Fibroblast of pulmonary artery (primary cell): ENCODE results near the gene C1orf226.
"Not testable (repeated sequence)": the region's sequence is repeated elsewhere in the genome, so short reads cannot be mapped to it uniquely, and the experiment has no call there.

Source experiments
- DNase-seq: peaks from one replicate; pipeline ENCODE4 v3.0.0-alpha.2; 2010; ENCODE audit warnings: low read depth
- H3K4me3 ChIP-seq: replicated peaks from 2 replicates; pipeline ENCODE4 v1.5.1; 2011; ENCODE audit warnings: low read depth, mild to moderate bottlenecking, control low read depth, low read length, moderate library complexity
- TF ChIP-seq, protein P1 (sequence below): IDR thresholded peaks from 2 replicates; pipeline ENCODE4 v1.5.1; 2011; ENCODE audit warnings: mild to moderate bottlenecking, control low read depth, low read length, inconsistent platforms; ENCODE audit errors: missing control alignments

The C1orf226 gene

DNA sequence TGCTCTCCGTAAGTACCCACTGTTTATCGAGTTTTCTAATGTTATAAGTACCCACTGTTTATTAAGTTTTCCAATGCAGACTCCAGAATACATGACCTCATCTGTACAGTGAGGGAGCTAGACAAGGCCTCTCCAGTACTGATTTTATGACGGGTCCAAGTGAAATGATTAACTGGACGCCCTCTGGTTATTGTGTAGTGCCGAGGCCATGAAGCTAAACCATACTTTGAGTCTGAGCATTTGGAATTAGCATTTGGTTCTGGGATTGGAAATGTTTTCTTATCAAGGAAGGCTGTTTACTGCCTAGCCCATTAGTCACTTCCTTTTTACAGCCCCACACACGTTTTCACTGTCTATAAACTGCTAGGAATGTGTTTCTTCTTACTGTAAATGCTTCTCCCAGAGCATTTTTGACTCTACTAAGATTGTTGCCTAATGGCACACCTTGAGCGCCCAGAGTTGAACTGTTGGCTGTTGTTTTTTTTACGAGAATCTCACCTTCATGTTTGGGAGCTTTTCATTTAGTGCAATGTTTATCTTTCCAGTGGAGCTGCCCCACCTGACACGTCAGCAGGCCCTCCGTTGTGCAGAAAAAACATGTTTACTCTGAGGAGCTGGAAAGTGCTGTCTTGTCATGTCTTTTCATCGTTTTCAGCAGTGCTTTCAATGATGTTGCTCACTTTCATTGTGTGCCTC lies 31.7 kb upstream of the C1orf226 start:
- TF ChIP-seq, protein P1, sequence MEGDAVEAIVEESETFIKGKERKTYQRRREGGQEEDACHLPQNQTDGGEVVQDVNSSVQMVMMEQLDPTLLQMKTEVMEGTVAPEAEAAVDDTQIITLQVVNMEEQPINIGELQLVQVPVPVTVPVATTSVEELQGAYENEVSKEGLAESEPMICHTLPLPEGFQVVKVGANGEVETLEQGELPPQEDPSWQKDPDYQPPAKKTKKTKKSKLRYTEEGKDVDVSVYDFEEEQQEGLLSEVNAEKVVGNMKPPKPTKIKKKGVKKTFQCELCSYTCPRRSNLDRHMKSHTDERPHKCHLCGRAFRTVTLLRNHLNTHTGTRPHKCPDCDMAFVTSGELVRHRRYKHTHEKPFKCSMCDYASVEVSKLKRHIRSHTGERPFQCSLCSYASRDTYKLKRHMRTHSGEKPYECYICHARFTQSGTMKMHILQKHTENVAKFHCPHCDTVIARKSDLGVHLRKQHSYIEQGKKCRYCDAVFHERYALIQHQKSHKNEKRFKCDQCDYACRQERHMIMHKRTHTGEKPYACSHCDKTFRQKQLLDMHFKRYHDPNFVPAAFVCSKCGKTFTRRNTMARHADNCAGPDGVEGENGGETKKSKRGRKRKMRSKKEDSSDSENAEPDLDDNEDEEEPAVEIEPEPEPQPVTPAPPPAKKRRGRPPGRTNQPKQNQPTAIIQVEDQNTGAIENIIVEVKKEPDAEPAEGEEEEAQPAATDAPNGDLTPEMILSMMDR: no peak
- no peak overlapping the region for H3K4me3 ChIP-seq
- DNase-seq: peak; percentile 90

DNA sequence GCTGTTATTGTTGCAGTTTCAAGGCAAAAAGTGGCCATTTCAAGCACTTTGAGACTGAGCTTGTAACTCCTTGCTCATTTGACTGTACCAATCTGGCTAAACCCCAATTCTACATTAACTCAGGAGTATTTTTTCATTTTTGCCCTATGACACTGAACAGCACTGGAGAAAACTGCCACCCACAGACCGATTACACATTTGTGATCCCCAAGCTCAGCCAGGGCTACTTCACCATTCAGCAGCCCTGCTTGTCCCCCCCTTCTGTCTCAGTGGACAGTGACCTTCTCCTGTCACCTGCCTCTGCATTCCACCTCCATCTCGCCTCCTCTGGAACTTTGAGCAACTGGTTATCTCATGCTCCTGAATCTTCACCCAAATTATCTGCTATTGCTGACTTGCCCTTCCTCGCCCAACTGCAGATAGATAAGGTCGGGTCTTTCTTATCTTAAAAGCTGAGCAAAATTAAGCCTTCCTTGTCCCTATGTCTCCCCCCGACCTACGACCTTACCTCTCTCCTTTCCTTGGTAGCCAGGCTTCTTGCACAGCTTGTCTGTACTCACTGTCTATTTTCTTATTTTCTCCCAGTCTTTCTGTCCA lies 30.2 kb upstream of the C1orf226 start:
- no peak overlapping the region for H3K4me3 ChIP-seq
- TF ChIP-seq, protein P1: no peak
- no peak for DNase-seq

DNA sequence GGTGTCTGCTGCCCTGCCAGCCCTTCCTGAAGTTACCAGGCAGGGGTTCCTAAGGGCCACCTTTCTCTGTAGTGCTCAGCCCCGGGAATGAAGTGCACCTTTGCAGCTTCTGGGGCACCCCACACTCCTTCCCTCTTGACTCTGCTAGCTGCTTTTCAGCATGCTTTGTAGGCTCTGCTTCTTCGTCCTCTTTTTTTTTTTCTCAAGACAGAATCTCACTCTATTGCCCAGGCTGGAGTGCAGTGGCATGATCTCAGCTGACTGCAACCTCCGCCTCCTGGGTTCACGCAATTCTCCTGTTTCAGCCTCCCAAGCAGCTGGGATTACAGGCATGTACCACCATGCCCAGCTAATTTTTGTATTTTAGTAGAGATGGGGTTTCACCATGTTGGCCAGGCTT lies 29.7 kb upstream of the C1orf226 start:
- H3K4me3 ChIP-seq, DNase-seq: not testable (repeated sequence)

DNA sequence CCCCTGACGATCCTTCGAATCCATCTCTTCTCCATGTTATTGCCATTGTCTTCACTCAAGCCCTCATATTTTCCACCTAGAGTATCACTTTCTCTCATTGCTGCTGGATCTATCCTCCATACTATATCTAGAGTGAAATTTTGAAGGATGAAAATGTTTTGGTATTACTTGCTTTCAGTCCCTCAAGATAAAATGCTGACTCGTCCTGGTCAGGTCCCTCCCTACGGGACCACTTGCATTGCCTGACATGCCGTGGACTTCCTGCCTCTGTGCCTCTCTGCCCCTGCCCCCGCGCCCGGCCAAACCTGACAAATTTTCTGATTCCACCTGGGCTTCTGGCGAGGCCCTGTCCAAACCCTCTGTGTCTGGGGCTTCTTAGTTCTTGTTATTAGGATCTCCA lies 28.4 kb upstream of the C1orf226 start:
- no peak for DNase-seq
- H3K4me3 ChIP-seq: no peak overlapping the region
- TF ChIP-seq, protein P1: no peak

DNA sequence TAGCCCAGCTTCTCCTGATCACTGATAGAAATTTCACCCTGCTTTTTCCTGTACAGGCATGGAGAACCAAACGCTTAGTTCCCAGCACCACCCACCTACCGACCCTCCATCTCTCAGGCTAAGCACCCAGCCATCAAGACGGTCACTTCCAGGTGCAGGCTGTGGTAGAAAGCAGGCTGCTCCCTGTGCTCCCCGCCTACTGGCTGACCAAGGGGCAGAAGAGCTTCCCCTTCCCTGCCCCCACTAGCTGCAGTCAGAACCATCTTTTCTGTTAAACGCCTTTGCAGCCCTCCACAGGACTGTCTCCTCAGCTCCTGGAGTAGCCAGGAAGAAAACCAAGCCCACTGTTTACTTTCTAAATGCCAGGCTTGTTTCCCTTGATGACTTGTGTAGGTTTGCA lies 27.8 kb upstream of the C1orf226 start:
- H3K4me3 ChIP-seq: no peak overlapping the region
- TF ChIP-seq, protein P1: no peak
- DNase-seq: no peak

DNA sequence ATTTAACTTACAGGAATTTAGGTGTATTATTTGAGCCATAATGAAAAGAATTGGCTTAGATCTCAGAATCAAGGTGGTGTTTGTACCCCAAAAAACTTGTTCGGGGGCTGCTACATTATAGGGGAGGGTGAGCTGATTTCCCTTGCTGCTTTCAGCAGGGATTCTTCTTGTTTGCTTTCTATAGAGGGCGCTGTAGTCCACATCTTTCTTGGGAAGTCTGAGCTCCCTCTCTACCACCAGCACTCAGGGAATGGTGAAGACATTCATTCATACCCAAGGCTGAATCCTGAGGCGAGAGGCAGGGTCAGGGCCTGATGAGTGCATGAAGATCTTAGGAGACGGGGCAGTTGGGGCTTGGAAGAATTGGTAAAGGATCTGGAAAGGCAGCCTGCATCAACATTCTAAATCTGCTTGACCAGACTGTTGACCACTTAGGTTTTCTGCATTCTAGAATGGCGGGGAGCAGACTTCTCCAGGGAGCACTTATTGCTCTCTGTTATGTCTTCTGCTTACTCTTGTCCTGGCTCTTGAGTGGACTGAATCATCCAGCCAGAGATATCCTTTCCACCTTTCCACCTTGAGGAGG lies 23.8 kb upstream of the C1orf226 start:
- peak; percentile 63 for DNase-seq
- no peak overlapping the region for H3K4me3 ChIP-seq
- TF ChIP-seq, protein P1: peak; percentile 53

DNA sequence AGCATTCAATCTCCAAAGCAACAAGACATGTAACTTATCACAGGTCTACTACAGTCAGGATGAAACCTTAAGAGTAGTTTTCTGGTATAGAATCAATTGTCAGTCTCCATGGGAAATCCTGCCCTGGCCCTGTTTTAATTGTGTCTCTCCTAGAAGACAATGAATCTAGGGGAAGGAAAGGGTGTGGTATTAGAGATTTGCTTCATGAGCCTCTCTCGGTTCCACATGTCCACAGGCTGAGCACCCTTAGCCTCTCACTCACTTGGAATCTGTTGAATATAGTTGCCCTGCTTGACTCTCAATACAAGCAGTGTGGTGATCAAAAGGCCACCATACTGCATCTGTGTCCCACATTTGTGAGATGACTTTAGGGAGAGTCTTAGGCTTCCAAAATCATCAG lies 22.6 kb upstream of the C1orf226 start:
- TF ChIP-seq, protein P1: no peak
- H3K4me3 ChIP-seq: no peak overlapping the region
- no peak for DNase-seq
